Right lobe of liver (tissue), 4 donors: ENCODE data around the gene MYL12A.

Experiments
- CTCF ChIP-seq, 4 donors: fragments of 200-600 bp in 3 of 4; fragments of 450-650 bp in 1 of 4; IDR thresholded peaks; one replicate each; pipeline versions ENCODE4 v1.5.1 to v1.8.0; 2016 to 2022; ENCODE audit warnings: antibody characterized with exemption in 4 of 4, mild to moderate bottlenecking in 2 of 4
- POLR2A ChIP-seq: fragments of 450-650 bp; IDR thresholded peaks from one replicate; pipeline ENCODE4 v1.6.1; 2017; ENCODE audit warnings: antibody characterized with exemption, mild to moderate bottlenecking
- donor health status: DM: no; HTN: no; CAD: no.
- donor health status: DM: no; HTN: no; CAD: no.
- donor health status: DM: no; HTN: yes; CAD: no.

DNA sequence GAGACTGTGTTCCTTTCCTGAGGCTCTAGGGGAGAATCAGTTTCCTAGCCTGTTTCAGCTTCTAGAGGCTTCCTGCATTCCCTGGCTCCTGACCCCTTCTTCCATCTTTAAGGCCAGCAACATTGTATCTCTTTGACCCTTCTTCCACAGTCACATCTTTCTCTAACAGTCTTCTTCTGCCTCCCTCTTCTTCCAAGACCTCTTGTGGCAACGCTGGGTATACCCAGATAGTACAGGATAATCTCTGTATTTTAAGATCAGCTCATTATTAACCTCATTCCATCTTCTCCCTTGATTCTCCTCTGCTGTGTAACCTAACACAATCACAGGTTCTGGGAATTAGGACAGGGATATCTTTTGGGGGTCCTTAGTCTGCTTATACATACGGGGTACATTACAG lies 8.9 kb upstream of the MYL12A start:
- no peak for TF ChIP-seq POLR2A
- TF ChIP-seq CTCF (IDR thresholded peaks at IDR 0.05), result no peak
